ENCODE measurements around the gene FNDC3B. TPM values are rescaled to one million over a fixed set of nuclear protein-coding genes. Genes with fewer than 3 reads are reported as not detected.
A peak's percentile ranks its signal among the peaks of the same experiment; 100 is the strongest.

FNDC3B gene
- total RNA-seq, 1 donor from 2014 or later = 290 TPM

DNA sequence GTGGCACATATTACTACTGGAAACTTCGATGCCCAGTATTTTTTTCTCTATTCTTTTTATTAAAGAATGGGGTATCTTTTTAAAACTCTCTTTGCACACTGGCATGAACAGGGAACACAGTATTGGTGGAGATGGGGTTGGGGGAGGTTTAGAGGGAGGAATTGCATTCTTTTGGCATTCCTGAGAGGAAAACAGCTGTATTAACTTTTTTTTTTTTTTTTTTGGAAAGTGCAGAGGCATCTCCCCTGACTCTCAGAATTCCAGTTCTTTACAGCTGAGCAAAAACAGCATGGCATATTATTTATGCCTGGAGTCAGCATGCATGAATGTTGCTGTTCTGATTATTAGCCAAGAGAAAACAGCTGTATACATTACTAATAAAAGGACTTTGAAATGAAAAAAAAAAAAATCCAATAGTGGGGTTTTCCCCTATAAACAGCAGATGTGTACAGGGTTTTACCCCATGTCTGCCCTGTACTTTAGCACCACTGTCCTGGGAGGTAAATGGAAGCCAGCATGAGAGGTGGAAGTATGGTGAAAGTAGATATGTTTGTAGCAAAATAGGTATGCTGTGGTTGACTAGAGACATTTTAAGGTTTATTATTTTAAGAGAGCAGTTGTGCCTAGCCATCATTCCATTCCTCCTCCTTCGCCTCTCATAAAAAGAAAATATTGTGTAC lies 132.2 kb downstream of the FNDC3B start:
- TF ChIP-seq, protein P1, sequence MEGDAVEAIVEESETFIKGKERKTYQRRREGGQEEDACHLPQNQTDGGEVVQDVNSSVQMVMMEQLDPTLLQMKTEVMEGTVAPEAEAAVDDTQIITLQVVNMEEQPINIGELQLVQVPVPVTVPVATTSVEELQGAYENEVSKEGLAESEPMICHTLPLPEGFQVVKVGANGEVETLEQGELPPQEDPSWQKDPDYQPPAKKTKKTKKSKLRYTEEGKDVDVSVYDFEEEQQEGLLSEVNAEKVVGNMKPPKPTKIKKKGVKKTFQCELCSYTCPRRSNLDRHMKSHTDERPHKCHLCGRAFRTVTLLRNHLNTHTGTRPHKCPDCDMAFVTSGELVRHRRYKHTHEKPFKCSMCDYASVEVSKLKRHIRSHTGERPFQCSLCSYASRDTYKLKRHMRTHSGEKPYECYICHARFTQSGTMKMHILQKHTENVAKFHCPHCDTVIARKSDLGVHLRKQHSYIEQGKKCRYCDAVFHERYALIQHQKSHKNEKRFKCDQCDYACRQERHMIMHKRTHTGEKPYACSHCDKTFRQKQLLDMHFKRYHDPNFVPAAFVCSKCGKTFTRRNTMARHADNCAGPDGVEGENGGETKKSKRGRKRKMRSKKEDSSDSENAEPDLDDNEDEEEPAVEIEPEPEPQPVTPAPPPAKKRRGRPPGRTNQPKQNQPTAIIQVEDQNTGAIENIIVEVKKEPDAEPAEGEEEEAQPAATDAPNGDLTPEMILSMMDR (IDR thresholded peaks at IDR 0.05) = no peak
- no peak overlapping the region for H3K4me3 Mint-ChIP-seq (ENCODE audit: unreplicated experiment)
- DNase-seq (ENCODE audit: low spot score) = no peak
- no peaks in the 10 kb centered on the region for H3K27me3 Mint-ChIP-seq (ENCODE audit: low read depth)
- H3K4me1 Mint-ChIP-seq (ENCODE audit: low read depth) = peaks cover 87% of the 10 kb centered on the region
- H3K27ac Mint-ChIP-seq (ENCODE audit: unreplicated experiment) = peak overlapping the region; percentile 77
- H3K9me3 Mint-ChIP-seq (ENCODE audit: low read depth) = no peaks in the 10 kb centered on the region
- H3K36me3 Mint-ChIP-seq (ENCODE audit: low read depth) = peaks cover 1% of the 10 kb centered on the region

DNA sequence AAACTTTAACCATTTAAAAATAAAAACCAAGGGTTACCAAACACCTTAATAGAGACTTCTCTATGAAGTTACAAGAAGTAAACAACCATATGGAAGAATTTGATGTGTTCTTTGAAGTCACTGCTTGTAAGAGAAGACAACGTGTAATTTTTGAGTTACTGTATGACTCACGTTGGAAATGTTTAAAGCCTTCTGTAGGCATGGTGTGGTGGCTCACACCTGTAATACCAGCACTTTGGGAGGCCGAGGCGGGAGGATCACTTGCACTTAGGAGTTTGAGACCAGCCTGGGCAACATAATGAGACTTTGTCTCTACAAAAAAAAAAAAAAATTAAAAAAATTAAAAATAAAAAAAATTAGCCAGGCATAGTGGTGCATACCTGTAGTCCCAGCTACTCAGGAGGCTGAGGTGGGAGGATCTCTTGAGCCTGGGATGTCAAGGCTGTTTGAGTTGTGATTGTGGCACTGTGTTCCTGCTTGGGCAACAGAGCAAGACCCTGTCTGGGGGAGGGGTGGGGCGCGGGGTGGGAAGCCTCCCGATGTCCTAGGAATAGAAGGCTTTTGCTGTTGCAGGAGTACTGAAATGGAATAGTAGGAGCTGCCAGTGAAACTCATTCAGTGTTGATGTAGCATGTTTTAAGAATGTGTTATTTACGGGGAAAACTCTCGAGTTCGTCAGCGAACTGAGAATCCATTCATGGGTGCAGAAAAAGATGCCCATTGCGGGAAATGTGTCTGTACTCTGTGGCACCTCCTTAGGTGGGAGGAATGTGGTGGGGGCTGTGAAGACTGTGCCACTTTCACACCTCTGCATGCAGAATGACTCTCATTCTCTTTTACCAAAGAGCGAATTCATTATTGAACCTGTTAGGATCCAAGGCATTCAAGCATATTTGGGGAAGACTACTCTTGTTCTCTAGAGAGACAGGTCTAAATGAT lies 134.2 kb downstream of the FNDC3B start:
- DNase-seq (ENCODE audit: low spot score) = no peak
- Mint-ChIP-seq H3K36me3 (ENCODE audit: low read depth) (peaks cover 5% of the 10 kb centered on the region), H3K4me3 (ENCODE audit: unreplicated experiment) (no peak overlapping the region), H3K27ac (ENCODE audit: unreplicated experiment) (peak overlapping the region; percentile 70), H3K4me1 (ENCODE audit: low read depth) (peaks cover 93% of the 10 kb centered on the region), H3K27me3 (ENCODE audit: low read depth) (no peaks in the 10 kb centered on the region), H3K9me3 (ENCODE audit: low read depth) (no peaks in the 10 kb centered on the region)
- TF ChIP-seq, protein P1 (IDR thresholded peaks at IDR 0.05) = no peak

DNA sequence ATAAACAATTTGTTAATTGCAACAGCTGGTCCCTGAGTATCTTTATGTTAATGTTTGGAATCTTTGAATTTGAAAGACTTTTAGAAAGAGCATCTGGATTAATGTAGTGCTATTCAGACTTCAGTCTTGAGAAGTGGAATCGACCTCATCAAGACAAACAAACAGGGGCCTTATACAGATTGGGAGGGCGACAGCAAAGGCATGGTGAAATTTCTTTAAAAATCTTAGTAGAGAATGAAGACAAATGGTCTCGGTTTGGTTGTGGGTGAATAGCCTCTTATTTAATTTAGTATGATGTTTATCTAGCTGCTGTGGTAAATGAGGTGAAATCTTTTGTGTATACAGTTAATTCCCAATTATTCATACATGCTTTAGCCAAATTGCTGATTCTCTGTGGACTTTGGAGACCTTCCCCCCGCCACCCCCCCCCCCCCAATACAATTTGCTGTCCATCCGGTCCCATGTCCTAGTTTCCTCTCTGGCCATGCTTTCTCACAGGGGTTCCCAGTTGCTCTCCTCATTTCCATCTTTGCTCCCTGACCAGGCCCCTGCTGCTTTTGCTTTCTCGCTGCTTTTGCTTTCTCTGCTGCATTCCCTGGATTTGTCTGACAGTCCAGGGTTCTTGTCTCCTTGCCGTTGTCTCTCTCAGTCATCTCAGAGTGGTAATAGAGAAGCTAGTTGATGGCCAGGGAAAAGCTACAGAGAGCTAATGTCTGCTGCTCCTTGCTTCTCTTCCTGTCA lies 135.3 kb downstream of the FNDC3B start:
- peak overlapping the region; percentile 67 for H3K27ac Mint-ChIP-seq (ENCODE audit: unreplicated experiment)
- peak overlapping the region; percentile 11 for H3K4me3 Mint-ChIP-seq (ENCODE audit: unreplicated experiment)
- H3K9me3 Mint-ChIP-seq (ENCODE audit: low read depth) = no peaks in the 10 kb centered on the region
- H3K36me3 Mint-ChIP-seq (ENCODE audit: low read depth) = peaks cover 5% of the 10 kb centered on the region
- TF ChIP-seq, protein P1 (IDR thresholded peaks at IDR 0.05) = no peak
- no peaks in the 10 kb centered on the region for H3K27me3 Mint-ChIP-seq (ENCODE audit: low read depth)
- peaks cover 85% of the 10 kb centered on the region for H3K4me1 Mint-ChIP-seq (ENCODE audit: low read depth)
- DNase-seq (ENCODE audit: low spot score) = no peak

DNA sequence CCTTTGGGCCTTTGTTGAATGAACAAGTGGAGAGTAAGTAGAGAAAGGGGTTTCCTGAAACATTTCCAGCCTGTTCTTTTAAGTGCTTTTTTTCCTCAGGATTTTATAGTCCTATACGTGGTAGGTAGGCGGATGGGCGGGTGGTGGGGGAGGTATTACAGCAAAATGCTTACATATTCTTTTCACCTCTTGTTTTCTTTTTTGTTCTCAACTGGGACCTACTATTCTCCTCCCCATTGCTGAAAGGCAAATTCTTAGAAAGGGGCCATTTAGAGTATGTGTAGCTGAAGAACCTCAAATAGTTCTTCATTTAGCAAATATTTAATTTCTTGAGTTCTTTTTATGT lies 135.8 kb downstream of the FNDC3B start:
- no peaks in the 10 kb centered on the region for H3K27me3 Mint-ChIP-seq (ENCODE audit: low read depth)
- H3K9me3 Mint-ChIP-seq (ENCODE audit: low read depth) = no peaks in the 10 kb centered on the region
- TF ChIP-seq, protein P1 (IDR thresholded peaks at IDR 0.05) = no peak
- H3K36me3 Mint-ChIP-seq (ENCODE audit: low read depth) = peaks cover 7% of the 10 kb centered on the region
- H3K4me1 Mint-ChIP-seq (ENCODE audit: low read depth) = peaks cover 87% of the 10 kb centered on the region
- no peak for DNase-seq (ENCODE audit: low spot score)
- H3K4me3 Mint-ChIP-seq (ENCODE audit: unreplicated experiment) = peak overlapping the region; percentile 11
- peak overlapping the region; percentile 67 for H3K27ac Mint-ChIP-seq (ENCODE audit: unreplicated experiment)

Data from chondrocyte (in vitro differentiated cells).